Measurements from ENCODE around the gene MINK1.

DNA sequence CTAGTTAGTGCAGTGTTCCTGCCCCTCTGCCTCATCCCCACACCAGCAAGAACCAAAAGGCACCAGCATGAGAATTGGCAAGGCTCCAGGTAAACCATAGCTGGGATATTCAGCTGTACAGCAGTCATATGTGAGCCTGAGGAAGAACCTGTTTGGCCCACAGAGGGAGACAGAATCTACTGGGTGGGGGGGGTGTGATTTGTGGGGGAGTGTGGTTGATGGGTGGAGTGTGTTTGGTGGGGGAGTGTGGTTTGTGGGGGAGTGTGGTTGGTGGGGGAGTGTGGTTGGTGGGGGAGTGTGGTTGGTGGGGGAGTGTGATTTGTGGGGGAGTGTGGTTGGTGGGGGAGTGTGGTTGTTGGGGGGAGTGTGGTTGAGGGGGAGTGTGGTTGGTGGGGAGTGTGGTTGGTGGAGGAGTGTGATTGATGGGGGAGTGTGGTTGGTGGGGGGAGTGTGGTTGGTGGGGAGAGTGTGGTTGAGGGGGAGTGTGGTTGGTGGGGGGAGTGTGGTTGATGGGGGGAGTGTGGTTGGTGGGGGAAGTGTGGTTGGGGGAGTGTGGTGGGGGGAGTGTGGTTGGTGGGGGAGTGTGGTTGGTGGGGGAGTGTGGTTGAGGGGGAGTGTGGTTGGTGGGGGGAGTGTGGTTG lies 19.5 kb downstream of the MINK1 start:
- TF ChIP-seq POLR2A (IDR thresholded peaks at IDR 0.05) = no peak
- TF ChIP-seq, protein P1, sequence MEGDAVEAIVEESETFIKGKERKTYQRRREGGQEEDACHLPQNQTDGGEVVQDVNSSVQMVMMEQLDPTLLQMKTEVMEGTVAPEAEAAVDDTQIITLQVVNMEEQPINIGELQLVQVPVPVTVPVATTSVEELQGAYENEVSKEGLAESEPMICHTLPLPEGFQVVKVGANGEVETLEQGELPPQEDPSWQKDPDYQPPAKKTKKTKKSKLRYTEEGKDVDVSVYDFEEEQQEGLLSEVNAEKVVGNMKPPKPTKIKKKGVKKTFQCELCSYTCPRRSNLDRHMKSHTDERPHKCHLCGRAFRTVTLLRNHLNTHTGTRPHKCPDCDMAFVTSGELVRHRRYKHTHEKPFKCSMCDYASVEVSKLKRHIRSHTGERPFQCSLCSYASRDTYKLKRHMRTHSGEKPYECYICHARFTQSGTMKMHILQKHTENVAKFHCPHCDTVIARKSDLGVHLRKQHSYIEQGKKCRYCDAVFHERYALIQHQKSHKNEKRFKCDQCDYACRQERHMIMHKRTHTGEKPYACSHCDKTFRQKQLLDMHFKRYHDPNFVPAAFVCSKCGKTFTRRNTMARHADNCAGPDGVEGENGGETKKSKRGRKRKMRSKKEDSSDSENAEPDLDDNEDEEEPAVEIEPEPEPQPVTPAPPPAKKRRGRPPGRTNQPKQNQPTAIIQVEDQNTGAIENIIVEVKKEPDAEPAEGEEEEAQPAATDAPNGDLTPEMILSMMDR (IDR thresholded peaks at IDR 0.05) = no peak
